Activated CD4-positive, alpha-beta T cell treated with anti-CD3 and anti-CD28 coated beads, Interleukin-2, amount 50 U/mL, for 48 hours (primary cell): ENCODE data around the gene ADO.

Source experiments
- DNase-seq, 2 experiments: peaks; one replicate each; pipeline ENCODE4 v3.0.0-alpha.2; 2020

The ADO gene

DNA sequence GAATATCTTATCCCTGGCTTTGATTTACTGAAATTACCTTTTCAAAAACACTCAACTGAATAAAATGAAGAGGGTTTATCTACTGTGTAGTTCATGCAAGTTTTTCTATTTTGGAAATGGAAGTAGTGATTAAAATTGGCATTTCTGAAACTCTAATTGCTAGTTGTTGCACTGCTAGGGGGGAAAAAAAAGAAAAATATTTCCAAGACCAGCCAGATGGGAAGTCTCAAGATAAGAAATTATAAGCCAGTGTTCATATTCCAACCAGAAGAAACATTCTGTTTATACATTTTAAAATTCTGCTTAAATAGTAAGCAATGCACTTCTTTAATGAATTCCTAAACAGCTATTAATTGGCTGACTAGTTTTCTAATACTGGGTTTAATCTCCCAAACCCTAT is 9.4 kb upstream of the ADO start:
- no peak for DNase-seq

DNA sequence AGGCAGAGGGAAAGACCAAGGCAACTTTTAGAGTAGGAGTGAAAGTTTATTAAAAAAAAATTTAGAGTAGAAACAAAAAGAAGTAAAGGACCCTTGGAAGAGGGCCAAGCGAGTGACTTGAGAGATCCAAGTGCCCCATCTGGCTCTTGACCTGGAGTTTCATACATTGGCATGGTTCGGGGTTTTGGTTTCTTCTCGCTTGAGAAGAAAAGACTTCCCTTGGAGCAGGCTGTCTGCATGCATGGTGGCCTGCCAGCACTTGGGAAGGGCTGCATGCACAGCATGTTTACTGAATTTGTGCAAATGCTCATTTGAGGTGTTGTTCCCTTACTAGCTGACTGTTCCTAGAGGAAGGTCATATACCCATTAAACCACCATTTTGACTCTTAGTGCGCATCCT is 8.8 kb upstream of the ADO start:
- no peak for DNase-seq

DNA sequence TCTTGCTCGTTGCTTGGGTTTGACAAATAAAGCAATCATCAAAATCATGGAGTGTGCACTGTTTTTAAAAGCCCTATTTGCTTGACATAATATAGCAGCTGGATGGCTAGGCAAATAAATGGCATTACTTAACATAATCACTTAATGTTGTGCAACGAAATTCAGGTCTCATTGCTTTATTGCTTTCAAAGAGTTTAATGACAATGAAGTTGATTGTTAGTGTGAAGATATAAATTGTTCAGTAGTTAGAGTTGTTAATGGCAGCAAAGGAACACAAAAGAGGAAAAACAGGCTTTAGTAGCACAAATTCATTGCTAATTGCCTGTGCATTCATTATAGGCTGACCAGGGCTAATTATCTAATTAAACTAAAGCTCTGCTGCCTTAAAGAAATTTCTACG is 7.6 kb upstream of the ADO start:
- no peak for DNase-seq

DNA sequence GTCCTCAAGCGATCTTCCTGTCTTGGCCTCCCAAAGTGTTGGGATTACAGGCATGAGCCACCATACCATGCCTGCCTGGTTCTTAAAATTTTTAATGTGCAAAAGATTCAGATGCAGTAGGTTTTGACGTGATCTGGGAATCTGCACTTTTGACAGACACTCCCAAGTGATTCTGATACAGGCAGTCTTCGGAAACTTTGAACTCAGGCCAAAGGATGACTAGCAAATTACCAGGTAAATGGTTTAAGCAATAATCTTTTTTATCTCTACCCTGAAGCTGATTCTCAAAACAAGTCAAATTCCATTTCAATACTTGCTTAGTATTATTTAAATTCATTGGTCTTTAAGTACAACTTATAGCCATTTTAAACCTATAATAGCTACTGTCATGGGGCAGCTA is 2.6 kb upstream of the ADO start:
- DNase-seq: no peak

DNA sequence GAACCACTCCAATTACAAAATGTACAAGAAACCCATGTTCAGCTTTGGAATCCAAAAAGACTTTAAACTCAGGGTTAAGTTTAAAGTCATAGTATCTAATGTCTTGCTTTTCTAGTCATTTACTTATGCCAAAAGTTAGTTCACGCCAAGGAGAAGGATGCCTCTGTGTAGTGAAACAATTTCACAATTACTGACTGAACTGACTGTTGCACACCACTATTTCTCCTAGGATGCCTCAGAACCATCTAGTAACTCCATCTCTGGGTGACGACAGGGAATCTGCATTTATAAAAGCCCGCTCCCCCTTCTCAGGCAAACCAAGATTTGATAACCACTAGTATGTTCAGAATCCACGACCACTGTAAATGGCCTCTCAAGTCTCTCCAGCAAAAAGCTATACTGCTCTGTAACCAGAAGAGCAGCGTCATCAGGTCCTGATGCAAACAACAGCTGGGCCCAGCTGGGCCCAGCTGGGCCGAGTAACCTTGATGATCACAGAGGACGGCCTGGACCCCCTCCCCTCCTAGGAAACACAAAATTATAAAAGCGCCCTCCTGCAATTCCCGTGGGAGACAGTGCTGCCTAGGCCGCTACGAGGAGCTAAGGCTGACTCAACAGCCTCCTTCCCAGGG is 680 bp upstream of the ADO start:
- no peak for DNase-seq

DNA sequence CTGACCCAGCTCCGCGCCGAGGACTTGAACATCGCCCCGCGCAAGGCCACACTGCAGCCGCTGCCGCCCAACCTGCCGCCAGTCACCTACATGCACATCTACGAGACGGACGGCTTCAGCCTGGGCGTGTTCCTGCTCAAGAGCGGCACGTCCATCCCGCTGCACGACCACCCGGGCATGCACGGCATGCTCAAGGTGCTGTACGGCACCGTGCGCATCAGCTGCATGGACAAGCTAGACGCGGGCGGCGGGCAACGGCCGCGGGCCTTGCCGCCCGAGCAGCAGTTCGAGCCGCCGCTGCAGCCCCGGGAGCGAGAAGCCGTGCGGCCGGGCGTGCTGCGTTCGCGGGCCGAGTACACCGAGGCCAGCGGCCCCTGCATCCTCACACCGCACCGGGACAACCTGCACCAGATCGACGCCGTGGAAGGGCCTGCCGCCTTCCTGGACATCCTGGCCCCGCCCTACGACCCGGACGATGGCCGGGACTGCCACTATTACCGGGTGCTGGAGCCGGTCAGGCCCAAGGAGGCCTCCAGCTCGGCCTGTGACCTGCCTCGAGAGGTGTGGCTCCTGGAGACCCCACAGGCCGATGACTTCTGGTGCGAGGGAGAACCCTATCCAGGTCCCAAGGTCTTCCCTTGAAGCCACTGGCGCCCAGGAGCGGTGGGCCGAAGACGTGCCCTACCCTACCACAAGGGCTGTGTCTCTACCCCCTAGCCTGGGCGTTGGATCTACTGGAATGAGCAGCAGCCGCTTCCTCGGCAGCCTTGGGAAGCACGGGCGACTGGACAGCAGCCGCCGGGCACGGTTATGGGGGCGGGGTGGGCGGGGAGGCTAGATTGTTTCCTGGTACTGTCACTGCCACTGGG is 945 bp downstream of the ADO start:
- peak; percentile 26 to 40 for DNase-seq

DNA sequence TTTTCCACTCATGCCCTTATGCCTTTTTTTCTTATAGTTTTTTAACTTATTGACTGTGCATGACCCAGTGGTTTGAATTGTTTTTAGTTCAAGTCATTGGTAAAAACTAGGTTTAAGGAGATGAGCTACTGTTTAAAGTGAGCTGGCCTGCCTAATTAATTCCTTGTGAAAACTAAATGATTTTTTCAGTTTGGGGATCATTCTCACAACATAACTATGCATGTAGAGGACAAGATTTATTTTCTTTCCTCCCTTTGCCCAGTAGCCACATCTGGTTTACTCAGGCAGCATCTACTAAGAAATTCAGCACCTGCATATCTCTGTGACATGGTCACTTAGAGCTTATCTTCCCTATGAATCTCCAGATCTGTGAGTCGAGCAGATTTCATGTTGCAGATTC is 1.7 kb downstream of the ADO start:
- no peak for DNase-seq

DNA sequence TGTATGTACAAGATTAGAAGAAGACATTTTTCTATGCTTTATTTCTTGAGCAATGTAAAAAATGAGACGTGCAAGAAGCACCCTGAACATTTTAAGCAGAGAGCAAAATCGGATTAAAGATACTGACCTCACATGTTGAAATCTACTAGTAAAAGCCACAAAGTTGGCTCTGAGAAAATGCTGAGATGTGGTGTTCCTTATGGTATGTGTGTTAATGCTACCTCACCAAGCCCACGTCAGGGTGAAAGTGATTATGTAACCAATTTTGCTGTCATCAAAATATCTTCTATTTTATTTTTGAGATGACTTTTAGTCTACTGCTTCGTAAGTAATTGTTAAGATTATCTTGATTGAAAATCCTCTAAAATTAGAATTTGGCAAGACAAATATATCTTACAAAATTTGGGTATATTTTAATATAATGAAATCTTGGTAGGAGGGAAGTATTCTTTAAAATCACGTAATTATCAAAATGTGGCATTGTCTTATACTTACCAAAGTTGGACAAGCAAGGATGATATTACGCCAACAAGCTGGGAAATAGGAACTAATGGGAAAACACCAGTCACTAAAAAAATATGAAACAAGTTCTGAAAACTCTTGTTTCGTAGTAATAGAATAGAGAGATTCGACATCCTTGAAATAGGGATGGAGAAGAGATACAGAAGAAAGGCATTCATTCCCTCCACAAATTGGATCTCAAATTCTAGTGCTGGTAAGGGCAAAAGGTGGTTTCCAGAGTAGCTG is 5.8 kb downstream of the ADO start:
- DNase-seq: no peak

DNA sequence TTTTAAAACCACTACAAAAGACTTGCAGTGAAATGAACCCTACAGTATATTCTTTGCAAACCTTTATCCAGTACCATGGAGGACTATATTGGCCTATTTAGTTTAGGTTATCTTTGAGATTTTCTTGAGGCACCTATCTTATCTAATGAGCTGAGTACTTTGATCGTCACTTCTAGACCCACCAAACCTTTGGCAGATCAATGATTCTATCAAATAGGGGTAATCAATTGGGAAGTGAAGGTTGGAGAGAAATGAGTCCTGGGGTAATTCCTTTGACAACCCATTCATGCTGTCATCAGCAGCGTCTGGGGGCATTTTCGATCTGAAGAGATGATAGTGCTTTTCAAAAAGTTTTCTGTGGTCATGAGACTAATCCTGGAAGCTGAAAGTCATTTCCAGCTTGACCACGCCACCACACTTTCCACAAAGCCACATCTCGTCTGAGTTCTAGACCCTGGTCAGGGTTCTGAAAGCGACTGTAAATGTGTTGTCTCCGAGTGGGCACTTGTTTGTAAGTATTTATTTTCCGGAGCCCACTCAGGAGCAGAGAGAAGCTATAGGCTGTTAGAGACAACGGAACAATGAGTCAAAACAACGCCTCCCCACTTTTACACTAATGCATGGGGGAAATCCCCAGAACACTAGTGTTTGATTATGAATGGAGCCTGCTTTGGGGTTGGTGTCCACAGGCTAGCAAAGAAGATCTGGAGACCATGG is 6.8 kb downstream of the ADO start:
- DNase-seq: peak; percentile 87 to 91

DNA sequence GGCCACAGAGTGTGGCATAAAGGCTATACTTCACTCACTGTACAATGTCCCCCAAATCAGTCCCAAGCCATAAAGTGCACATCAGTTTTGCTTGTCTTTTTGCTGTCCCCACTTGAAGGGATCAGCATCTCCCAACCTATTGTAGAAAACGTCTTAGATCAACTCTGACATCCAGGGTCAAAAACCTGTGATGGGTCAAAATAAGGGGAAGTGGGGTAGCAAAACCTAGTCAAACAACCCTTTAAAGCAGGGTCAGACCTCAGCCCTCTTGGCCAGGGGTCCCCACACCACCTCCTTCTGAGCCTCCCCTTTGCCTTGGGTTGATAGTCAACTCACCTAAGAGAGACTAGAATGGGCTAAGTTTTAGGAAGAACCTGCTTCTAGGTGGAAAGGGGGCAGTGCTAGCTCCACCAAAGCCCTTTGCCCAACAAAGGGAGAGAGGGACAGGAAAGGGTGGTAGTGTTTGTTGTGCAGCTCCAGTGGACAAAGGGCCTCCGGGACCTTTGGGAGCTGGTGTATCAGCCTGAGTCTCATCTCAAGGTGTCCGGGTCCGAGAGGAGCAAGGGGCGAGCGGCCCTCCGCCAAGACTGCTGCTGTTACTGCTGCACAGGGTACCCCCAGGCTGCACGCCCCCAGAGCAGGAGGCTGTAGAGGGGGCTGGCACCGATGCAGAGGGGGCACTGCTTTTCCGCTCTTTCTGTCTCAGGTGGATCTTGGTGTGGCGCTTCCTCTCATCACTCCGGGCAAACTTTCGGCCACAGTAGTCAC is 8.3 kb downstream of the ADO start:
- DNase-seq: no peak

DNA sequence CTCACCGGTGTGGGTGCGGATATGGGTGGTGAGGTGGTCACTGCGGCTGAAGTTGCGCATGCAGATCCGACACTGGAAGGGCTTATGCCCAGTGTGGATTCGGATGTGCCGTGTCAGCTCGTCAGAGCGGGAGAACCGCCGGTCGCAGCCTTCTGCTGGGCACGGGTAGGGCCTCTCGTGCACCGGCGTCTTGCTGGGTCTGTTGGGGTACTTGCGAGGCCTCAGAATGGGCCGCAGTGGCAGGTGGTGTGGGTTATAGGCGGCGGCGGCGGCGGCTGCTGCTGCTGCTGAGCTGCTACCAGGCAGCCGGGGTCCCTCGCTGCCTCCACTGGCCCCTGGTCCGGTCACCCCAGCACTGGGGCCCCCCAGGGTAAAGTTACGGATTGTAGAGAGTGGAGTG is 8.9 kb downstream of the ADO start:
- DNase-seq: peak in 1 of 2 experiments; percentile 13

DNA sequence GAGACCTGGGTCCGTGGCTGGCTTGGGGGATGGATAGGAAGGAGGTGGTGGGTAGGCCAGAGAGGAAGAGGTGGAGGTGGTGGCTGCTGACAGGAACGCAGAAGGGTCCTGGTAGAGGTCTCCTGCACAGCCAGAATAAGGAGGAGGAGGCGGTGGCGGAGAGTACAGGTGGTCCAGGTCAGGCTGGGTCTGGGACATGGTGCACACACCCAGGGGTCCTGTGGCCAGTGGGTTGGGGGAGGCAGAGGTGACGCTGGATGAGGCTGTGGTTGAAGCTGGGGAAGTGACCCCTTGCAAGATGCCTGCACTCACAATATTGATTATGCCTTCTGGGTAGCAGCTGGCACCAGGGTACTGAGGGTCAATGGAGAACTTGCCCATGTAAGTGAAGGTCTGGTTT is 9.5 kb downstream of the ADO start:
- DNase-seq: peak in 1 of 2 experiments; percentile 12

DNA sequence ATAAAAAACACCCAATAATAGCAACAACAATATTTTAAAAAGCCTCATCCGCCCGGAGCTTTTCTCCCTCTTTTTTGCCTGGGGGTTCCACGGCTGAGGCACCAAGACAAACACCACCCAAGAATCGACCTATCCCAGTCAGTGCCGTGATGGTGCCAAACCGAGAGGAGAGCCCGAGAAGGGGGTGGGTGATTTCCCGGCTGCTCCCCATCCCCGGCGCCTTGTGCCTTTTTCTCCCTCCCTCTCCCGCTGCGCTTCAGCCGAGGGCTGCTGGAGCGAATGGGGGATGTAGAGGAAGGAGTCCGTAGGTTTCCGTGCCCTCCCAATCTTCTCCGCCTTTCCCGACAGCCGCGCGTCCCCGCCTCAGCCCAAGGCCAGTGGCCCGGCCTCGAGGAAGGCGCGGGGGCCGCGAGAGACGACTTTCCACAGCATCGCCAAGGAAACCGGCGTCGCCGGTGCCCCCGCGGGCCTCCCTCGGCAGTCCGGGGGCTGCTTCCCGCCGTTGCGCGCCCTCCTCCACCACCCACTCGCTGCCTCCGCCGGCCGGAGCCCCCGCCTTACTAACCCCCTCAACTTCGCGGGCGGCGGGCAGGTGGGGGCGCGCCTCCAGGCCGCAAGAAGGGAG is 10.3 kb downstream of the ADO start:
- peak; percentile 33 to 44 for DNase-seq

DNA sequence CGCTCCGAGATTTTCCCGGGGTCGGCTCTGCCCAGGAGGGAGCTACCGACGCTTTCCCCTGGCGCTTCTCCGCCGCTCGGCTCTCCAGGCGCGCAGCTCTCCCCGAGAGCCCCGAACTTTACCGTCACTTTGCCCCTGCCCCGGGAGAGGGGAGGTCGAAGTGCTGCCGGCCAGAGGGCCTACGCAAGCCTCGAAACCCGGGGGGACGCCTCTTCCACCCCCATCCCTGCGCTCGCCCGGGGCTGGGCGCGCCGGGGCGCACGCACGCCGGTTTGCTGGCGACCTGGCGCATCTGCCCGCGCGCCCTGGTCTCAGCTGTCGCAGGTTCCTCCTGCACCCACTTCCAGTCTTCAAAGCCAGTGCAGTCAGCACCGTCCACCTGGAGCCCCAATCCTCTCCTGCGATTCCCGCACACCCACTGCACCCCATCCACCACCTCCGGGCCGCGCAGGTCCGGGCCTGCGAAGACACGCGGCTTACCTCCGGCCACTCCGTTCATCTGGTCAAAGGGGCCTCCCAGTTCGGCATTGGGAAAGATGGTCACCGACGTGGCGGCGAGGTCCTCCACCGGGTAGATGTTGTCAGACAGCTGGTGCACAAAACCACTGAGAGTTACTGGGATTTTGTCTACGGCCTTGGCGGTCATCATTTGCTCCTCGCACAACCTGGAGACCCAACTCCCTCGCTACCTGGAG is 11.0 kb downstream of the ADO start:
- peak; percentile 35 to 49 for DNase-seq

DNA sequence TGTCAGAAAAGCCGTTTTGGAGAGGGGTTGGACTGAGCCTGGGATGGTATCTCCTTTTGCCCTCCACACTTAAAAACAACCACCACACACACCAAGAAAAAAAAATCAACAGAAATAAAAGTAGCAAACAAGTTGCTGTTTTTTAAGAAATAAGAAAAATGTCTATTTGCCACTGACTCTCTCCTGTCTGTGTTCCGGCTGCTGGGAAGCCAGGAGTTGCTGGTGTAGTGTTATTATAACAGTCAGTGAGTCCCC is 11.5 kb downstream of the ADO start:
- no peak for DNase-seq

DNA sequence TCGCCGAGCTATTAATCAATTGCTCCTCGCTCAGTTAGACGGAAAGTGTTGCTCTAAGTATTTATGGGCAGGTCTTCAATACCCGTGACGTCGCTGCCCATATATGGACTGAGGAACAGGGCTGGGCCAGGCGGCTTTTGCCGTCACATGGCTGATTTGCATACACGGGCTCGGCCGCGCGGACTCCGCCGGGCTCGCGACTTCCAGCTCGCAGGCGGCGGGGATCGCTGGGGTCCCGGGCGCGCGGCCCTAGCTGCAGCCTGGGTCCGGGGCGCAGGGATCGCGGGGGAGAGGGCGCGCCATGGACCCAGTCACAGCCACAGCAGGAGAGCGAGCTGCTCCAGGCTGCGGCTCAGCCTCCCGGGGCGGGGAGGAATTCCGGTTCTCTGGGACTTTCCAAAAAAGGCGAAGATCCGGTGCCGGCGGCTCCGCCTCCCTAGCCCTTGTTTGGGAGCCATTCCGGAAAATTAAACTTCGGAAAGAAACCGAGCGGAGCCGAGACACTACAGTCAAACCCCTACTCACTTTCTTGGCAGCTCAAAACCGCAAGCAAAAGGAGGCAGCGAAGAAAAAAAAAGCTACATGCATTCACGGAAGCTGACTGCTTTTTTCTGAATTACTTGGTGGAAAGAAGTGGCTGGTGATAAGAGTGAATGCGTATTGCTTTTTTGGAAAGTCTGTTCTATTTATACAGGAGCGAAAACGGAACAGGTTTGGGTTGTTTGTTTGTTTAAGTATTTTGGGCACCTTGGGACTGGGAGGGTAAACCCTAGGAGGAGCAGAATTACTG is 12.0 kb downstream of the ADO start, which contains the start of gene EGR2:
EGR2 (minus strand) TSS at position 36 of the 790 bp plus-strand sequence. CDS start 337 bp downstream, outside the sequence.
- DNase-seq: peak; percentile 94 to 96

DNA sequence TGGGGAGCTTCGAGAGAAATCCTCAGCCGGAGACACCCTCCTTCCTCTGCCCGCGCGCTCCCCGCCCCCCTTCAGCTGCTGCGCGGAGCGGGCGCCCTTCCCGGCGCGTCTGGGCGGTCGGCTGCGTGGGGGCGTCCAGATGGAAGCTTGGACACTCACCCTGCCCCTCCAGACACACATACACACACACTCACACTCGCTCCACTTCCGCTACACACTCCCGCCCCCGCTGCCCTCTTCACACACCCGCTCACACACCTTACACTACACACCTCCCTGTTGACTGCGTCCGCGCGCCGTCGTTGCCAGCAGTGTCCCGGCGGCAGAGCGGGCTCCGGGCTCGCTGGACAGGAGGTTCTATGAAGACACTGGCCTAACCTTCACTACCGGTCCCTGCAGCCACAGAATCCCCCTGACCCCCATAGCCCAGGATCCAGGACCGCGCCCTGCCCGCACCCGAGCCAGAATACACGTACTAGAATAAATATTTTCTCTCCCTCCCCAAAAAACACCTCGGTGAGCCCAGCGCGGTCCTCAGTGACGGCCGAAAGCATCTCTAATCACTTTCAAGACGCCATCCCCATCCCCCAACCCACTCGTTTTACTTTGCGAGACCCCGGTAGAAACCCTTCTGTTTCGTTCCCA is 12.7 kb downstream of the ADO start:
- DNase-seq: peak; percentile 65 to 71

DNA sequence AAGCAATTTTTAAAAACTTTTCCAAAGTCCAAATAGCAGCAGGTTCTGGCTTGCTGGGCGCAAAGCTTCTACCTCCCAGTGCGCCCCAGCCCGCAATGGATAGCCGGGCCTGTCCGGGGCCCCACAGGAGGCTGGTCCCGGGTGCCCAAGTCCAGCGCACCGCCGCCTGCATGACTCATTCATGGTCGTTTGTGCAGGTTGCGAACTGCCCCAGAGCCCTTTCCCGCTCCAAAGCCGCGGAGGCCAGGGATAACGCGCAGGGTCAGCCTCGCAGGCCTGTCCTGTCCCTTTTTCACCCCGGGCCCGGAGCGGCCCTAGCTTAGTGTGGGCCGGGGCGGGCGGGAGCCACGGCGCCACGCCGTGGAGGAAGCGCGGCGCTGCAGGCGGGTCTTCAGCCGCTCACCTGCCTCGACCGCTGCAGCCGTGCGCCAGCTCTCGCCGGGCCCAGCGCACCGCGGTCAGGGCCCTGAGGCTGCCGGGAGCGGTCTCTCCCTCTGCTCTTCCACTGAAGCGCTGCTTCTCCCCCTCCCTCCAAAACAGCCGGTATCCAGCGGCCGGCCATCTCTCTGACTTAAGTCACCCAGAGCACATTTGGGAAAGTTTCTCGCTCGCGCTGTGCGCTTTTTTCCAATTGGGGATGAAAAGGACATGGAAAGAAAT is 13.4 kb downstream of the ADO start:
- DNase-seq: peak; percentile 73 to 76

DNA sequence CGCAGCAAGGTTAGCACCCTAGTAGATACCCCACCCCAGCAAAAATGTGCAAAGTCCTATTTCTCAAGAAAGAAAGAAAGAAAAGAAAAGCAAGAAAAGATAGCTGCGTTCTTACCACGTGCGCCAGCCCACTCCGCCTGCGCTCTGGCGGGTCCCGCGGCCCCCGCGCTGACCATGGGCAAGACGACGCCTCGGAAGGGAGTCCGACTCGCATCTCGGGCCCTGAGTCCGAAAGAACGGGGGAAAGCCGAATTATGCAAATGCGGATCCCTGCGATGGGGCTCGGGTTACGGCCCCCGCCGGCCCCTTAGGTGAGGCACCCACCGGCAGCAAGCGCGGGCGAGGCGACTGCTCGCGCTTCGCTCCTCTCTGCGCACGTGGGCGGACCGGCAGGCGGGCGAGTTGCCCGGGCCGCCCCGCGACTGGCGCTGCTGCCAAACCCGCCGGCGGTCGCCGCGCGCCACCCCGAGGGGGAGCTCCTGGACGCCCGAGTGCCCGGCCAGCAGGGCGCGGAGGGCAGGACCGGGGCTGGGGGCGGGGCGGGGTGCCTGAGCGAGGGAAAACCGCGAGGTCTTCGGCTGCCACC is 14.0 kb downstream of the ADO start:
- DNase-seq: peak; percentile 65 to 71
